Sciatic nerve (tissue), 2 donors: ENCODE results near the gene MLXIP. TPM values are rescaled to one million over a fixed set of nuclear protein-coding genes. Genes with fewer than 3 reads are reported as not detected.

Source experiments
- ATAC-seq: fragments of 200-7000 bp; cut with Tn5 transposase; one replicate; pipeline ENCODE4 v1.9.1; 2020; ENCODE audit warnings: mild to moderate bottlenecking, moderate library complexity
- DNase-seq: peaks from one replicate; pipeline ENCODE4 v3.0.0-alpha.2; 2020; ENCODE audit warnings: low spot score
- intact Hi-C: fragments of 100-400 bp; cut with DNase I; formaldehyde crosslinking; loops from one replicate; pipeline ENCODE4 v1.14.2; 2022
- total RNA-seq: library from RNA; stranded (reverse); fragmentation: NEBNext Ultra II Directional; extraction: Animal tissue kit (Norgen Biotek cat#: 25700); gene quantifications from one replicate; pipeline ENCODE4 v1.2.1, GENCODE V29; 2021
- donor health status: DM: no; HTN: no; CAD: no.
- donor health status: DM: no; HTN: no; CAD: no.

Gene MLXIP
- total RNA-seq, 1 donor from 2014 or later: 44.2 TPM

- intact Hi-C loops: no loop called here
- no peak for DNase-seq
- ATAC-seq: no peak
These were observed 59.1 kb downstream of the MLXIP start for GRCh38 chr12:122137681-122138080.

GRCh38 chr12:122138181-122138580, 59.6 kb downstream of the MLXIP start:
- no peak for ATAC-seq
- intact Hi-C loops: no loop called here
- DNase-seq: no peak

GRCh38 chr12:122138616-122139015, 60.1 kb downstream of the MLXIP start:
- no peak for DNase-seq
- intact Hi-C loops: no loop called here
- ATAC-seq: no peak

- DNase-seq (no peak), ATAC-seq (no peak)
- intact Hi-C loops: no loop called here
These were observed 60.7 kb downstream of the MLXIP start for GRCh38 chr12:122139266-122139665.

- no peak for DNase-seq
- ATAC-seq: no peak
- intact Hi-C loops: no loop called here
These were observed 61.4 kb downstream of the MLXIP start for GRCh38 chr12:122139941-122140340.

GRCh38 chr12:122140467-122141257, 62.1 kb downstream of the MLXIP start:
- intact Hi-C loops: no loop called here
- ATAC-seq: no peak
- no peak for DNase-seq

- intact Hi-C loops: no loop called here
- DNase-seq (no peak), ATAC-seq (no peak)
These were observed 63.6 kb downstream of the MLXIP start for GRCh38 chr12:122141911-122142725.

- intact Hi-C loops: no loop called here
- DNase-seq (no peak), ATAC-seq (no peak)
These were observed 64.3 kb downstream of the MLXIP start for GRCh38 chr12:122142857-122143256.

GRCh38 chr12:122144885-122145284, 66.3 kb downstream of the MLXIP start:
- ATAC-seq: no peak
- DNase-seq: no peak
- intact Hi-C loops: no loop called here

GRCh38 chr12:122145505-122146330, 67.2 kb downstream of the MLXIP start:
- no peak for ATAC-seq
- intact Hi-C loops: no loop called here

GRCh38 chr12:122147514-122148290, 69.1 kb downstream of the MLXIP start:
- no peak for ATAC-seq
- DNase-seq: no peak
- intact Hi-C loops: no loop called here

More at GRCh38 chr12:122145505-122146330, 67.2 kb downstream of the MLXIP start:
- no peak for DNase-seq

- ATAC-seq (no peak), DNase-seq (no peak)
- intact Hi-C loops: no loop called here
These were observed 70.1 kb downstream of the MLXIP start for GRCh38 chr12:122148657-122149056.

- intact Hi-C loops: no loop called here
- DNase-seq (no peak), ATAC-seq (no peak)
These were observed 71.6 kb downstream of the MLXIP start for GRCh38 chr12:122150127-122150681.

GRCh38 chr12:122152754-122153153, 74.2 kb downstream of the MLXIP start:
- DNase-seq (no peak), ATAC-seq (no peak)
- intact Hi-C loops: no loop called here

GRCh38 chr12:122155705-122156104, 77.1 kb downstream of the MLXIP start:
- no peak for DNase-seq
- ATAC-seq: no peak
- intact Hi-C loops: no loop called here

GRCh38 chr12:122158700-122159285, 80.2 kb downstream of the MLXIP start:
- DNase-seq (no peak), ATAC-seq (no peak)
- intact Hi-C loops: no loop called here

GRCh38 chr12:122159882-122160281, 81.3 kb downstream of the MLXIP start:
- DNase-seq: no peak
- intact Hi-C loops: no loop called here
- ATAC-seq: no peak

GRCh38 chr12:122160761-122161160, 82.2 kb downstream of the MLXIP start:
- intact Hi-C loops: no loop called here
- DNase-seq: no peak
- ATAC-seq: no peak
